Liver (tissue), 9 donors: ENCODE data around the gene C4A. TPM values are rescaled to one million over a fixed set of nuclear protein-coding genes. Genes with fewer than 3 reads are reported as not detected.

Experiments
- DNase-seq: peaks from one replicate; pipeline ENCODE4 v3.0.0-alpha.2; 2017; ENCODE audit warnings: low spot score
- H3K27ac ChIP-seq, 2 donors: one replicate each; pipeline ENCODE4 v1.7.0; 2013; ENCODE audit warnings: inconsistent platforms in 2 of 2, low read length in 2 of 2, control low read depth in 1 of 2, low read depth in 1 of 2, mild to moderate bottlenecking in 1 of 2
- H3K27me3 ChIP-seq, 4 donors: one replicate each; pipeline versions ENCODE4 v1.6.1 to v1.7.0; 2013; ENCODE audit warnings: low read length in 3 of 4, inconsistent platforms in 1 of 4, mild to moderate bottlenecking in 1 of 4, moderate library complexity in 1 of 4; ENCODE audit not compliant: control insufficient read depth in 4 of 4, insufficient read depth in 4 of 4
- H3K36me3 ChIP-seq, 4 donors: one replicate each; pipeline versions ENCODE4 v1.6.1 to v1.7.0; 2013; ENCODE audit warnings: low read length in 3 of 4, mild to moderate bottlenecking in 3 of 4, low read depth in 1 of 4, moderate library complexity in 1 of 4; ENCODE audit not compliant: control insufficient read depth in 4 of 4, insufficient read depth in 3 of 4
- H3K4me1 ChIP-seq, 4 donors: one replicate each; pipeline versions ENCODE4 v1.6.1 to v1.7.0; 2013; ENCODE audit warnings: low read length in 3 of 4, mild to moderate bottlenecking in 3 of 4, moderate library complexity in 1 of 4; ENCODE audit not compliant: control insufficient read depth in 4 of 4, insufficient read depth in 4 of 4
- H3K4me3 ChIP-seq, 3 donors: one replicate each; pipeline versions ENCODE4 v1.6.1 to v1.7.0; 2013; ENCODE audit warnings: low read length in 3 of 3, control low read depth in 1 of 3, low read depth in 1 of 3, mild to moderate bottlenecking in 1 of 3
- H3K9ac ChIP-seq, 2 donors: one replicate each; pipeline ENCODE4 v1.7.0; 2013; ENCODE audit warnings: low read length in 2 of 2, mild to moderate bottlenecking in 2 of 2, moderate library complexity in 2 of 2, control low read depth in 1 of 2, low read depth in 1 of 2
- H3K9me3 ChIP-seq, 4 donors: one replicate each; pipeline versions ENCODE4 v1.6.1 to v1.7.0; 2013; ENCODE audit warnings: low read length in 3 of 4; ENCODE audit not compliant: control insufficient read depth in 4 of 4
- ATF3 ChIP-seq: IDR thresholded peaks from 2 replicates; pipeline ENCODE4 v1.6.1; 2016; ENCODE audit warnings: antibody characterized with exemption
- CTCF ChIP-seq: fragments of 150-350 bp; IDR thresholded peaks from 2 replicates; pipeline ENCODE4 v1.5.1; 2017; ENCODE audit warnings: improper control_type of control experiment, low read depth, low read length; ENCODE audit not compliant: missing input control
- EGR1 ChIP-seq, 2 donors: IDR thresholded peaks; 2 replicates each; pipeline ENCODE4 v1.6.1; 2016 to 2018; ENCODE audit warnings: antibody characterized with exemption in 2 of 2, low read depth in 2 of 2
- FOXA1 ChIP-seq: IDR thresholded peaks from 2 replicates; pipeline ENCODE4 v1.6.1; 2016; ENCODE audit warnings: antibody characterized with exemption
- FOXA2 ChIP-seq: IDR thresholded peaks from 2 replicates; pipeline ENCODE4 v1.6.1; 2016; ENCODE audit warnings: antibody characterized with exemption
- GABPA ChIP-seq, 2 donors: IDR thresholded peaks in 1 of 2; conservative IDR thresholded peaks in 1 of 2; 2 replicates each; pipeline ENCODE4 v1.6.1; 2016; ENCODE audit warnings: antibody characterized with exemption in 2 of 2, mild to moderate bottlenecking in 1 of 2, moderate library complexity in 1 of 2
- HNF4A ChIP-seq, 2 donors: conservative IDR thresholded peaks; 2 replicates each; pipeline ENCODE4 v1.6.1; 2016; ENCODE audit warnings: antibody characterized with exemption in 2 of 2, mild to moderate bottlenecking in 2 of 2
- HNF4G ChIP-seq: IDR thresholded peaks from 2 replicates; pipeline ENCODE4 v1.6.1; 2016; ENCODE audit warnings: antibody characterized with exemption
- JUND ChIP-seq, 2 donors: IDR thresholded peaks; 2 replicates each; pipeline ENCODE4 v1.6.1; 2016; ENCODE audit warnings: antibody characterized with exemption in 2 of 2
- NR2F2 ChIP-seq: IDR thresholded peaks from 2 replicates; pipeline ENCODE4 v1.6.1; 2016; ENCODE audit warnings: antibody characterized with exemption
- RAD21 ChIP-seq, 2 donors: IDR thresholded peaks; 2 replicates each; pipeline ENCODE4 v1.6.1; 2016; ENCODE audit warnings: antibody characterized with exemption in 2 of 2, mild to moderate bottlenecking in 2 of 2
- REST ChIP-seq: IDR thresholded peaks from 2 replicates; pipeline ENCODE4 v1.6.1; 2016; ENCODE audit warnings: antibody characterized with exemption, mild to moderate bottlenecking
- RXRA ChIP-seq, 2 donors: IDR thresholded peaks; 2 replicates each; pipeline ENCODE4 v1.6.1; 2017 to 2018; ENCODE audit warnings: antibody characterized with exemption in 2 of 2, mild to moderate bottlenecking in 1 of 2
- SP1 ChIP-seq: IDR thresholded peaks from 2 replicates; pipeline ENCODE4 v1.6.1; 2018; ENCODE audit warnings: antibody characterized with exemption, mild to moderate bottlenecking
- TAF1 ChIP-seq: conservative IDR thresholded peaks from 2 replicates; pipeline ENCODE4 v1.6.1; 2016; ENCODE audit warnings: antibody characterized with exemption, mild to moderate bottlenecking
- YY1 ChIP-seq: IDR thresholded peaks from 2 replicates; pipeline ENCODE4 v1.6.1; 2016; ENCODE audit warnings: antibody characterized with exemption, mild to moderate bottlenecking
- ZBTB33 ChIP-seq: IDR thresholded peaks from 2 replicates; pipeline ENCODE4 v1.6.1; 2016; ENCODE audit warnings: antibody characterized with exemption
- WGBS: extraction: QIAGEN DNeasy Blood & Tissue Kit; methylation state at CpG from one replicate; pipeline ENCODE4 v1.1.7; 2013; 5-methylcytosine and 5-hydroxymethylcytosine counted together
- polyA plus RNA-seq, 2 donors: library from polyadenylated mRNA; stranded (reverse) in 1 of 2; unstranded in 1 of 2; fragments of 200-250 nt in 1 of 2; fragments of >200 nt in 1 of 2; fragmentation: Nextera tagmentation in 1 of 2; extraction: Ambion mirVana in 1 of 2; gene quantifications; one replicate each; pipeline versions ENCODE4 v1.2.1 to v1.2.3, GENCODE V29; 2013 to 2015
- total RNA-seq, 2 donors: library from RNA; depleted of rRNA; stranded (reverse); fragments of >200 nt; gene quantifications; one replicate each; pipeline ENCODE4 v1.2.3, GENCODE V29; 2014
- donor health status: healthy.
- donor health status: healthy.
- donor health status: healthy.
- donor health status: healthy.
- donor health status: healthy.

The C4A gene
- total and polyA plus RNA-seq, 4 donors = 410 to 2,903 (median 1,534) TPM

- WGBS = 87% methylated on average over 6 of the region's 6 CpGs
- Histone ChIP-seq H3K4me3 (no peak overlapping the region), H3K4me1 (peaks cover 0 to 8% (median 1%) of the 10 kb centered on the region in 4 donors), H3K9ac (no peak overlapping the region), H3K27me3 (no peaks in the 10 kb centered on the region), H3K36me3 (no peaks in the 10 kb centered on the region), H3K27ac (no peak overlapping the region), H3K9me3 (no peaks in the 10 kb centered on the region)
- TF ChIP-seq NR2F2 = no peak
- no peak for TF ChIP-seq FOXA1
- TF ChIP-seq RXRA (IDR thresholded peaks at IDR 0.05) = no peak
- no peak for TF ChIP-seq RAD21 (IDR thresholded peaks at IDR 0.05)
- no peak for TF ChIP-seq REST
- no peak for TF ChIP-seq ZBTB33
- TF ChIP-seq GABPA (IDR thresholded peaks at IDR 0.05 in 1 of 2, conservative IDR thresholded peaks at IDR 0.05 in 1 of 2) = no peak
- no peak for TF ChIP-seq HNF4G
- TF ChIP-seq TAF1 = no peak
- TF ChIP-seq EGR1 (IDR thresholded peaks at IDR 0.05; ENCODE audit: low read depth in 2 of 2) = no peak
- TF ChIP-seq YY1 = no peak
- TF ChIP-seq ATF3 = no peak
- TF ChIP-seq FOXA2 = no peak
- TF ChIP-seq JUND (IDR thresholded peaks at IDR 0.05) = no peak
- DNase-seq = no peak
These were observed 65.6 kb downstream of the C4A start for GRCh38 chr6:32047539-32047854.

- Histone ChIP-seq H3K4me3 (no peak overlapping the region), H3K27me3 (no peaks in the 10 kb centered on the region), H3K9me3 (no peaks in the 10 kb centered on the region), H3K36me3 (no peaks in the 10 kb centered on the region), H3K4me1 (peaks cover 0 to 8% (median 1%) of the 10 kb centered on the region in 4 donors), H3K27ac (peak overlapping the region in 1 of 2 donors; percentile 19), H3K9ac (no peak overlapping the region)
- 50% methylated on average over 42 of the region's 42 CpGs for WGBS
- peak; percentile 86 for DNase-seq
- TF ChIP-seq CTCF = peak; percentile 76
- peak; percentile 54 for TF ChIP-seq SP1
- TF ChIP-seq RXRA (IDR thresholded peaks at IDR 0.05) = peak in 1 of 2 donors; percentile 40
- TF ChIP-seq GABPA (IDR thresholded peaks at IDR 0.05 in 1 of 2, conservative IDR thresholded peaks at IDR 0.05 in 1 of 2) = no peak
- TF ChIP-seq REST = no peak
- no peak for TF ChIP-seq EGR1 (IDR thresholded peaks at IDR 0.05; ENCODE audit: low read depth in 2 of 2)
- TF ChIP-seq HNF4A (conservative IDR thresholded peaks at IDR 0.05) = peak; percentile 73 to 86
- peak; percentile 10 for TF ChIP-seq NR2F2
- TF ChIP-seq FOXA2 = no peak
- no peak for TF ChIP-seq ATF3
These were observed 66.3 kb downstream of the C4A start for GRCh38 chr6:32047855-32048766.
